ENCODE data around the gene PCDHB7.
"Not testable (repeated sequence)": the region's sequence is repeated elsewhere in the genome, so short reads cannot be mapped to it uniquely, and the experiment has no call there.

PCDHB7 gene

DNA sequence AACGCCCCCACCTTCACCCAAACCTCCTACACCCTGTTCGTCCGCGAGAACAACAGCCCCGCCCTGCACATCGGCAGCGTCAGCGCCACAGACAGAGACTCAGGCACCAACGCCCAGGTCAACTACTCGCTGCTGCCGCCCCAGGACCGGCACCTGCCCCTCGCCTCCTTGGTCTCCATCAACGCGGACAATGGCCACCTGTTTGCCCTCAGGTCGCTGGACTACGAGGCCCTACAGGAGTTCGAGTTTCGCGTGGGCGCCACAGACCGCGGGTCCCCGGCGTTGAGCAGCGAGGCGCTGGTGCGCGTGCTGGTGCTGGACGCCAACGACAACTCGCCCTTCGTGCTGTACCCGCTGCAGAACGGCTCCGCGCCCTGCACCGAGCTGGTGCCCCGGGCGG is 52.4 kb downstream of the PCDHB7 start:
- not testable (repeated sequence) for DNase-seq (ENCODE audit: low read depth)

DNA sequence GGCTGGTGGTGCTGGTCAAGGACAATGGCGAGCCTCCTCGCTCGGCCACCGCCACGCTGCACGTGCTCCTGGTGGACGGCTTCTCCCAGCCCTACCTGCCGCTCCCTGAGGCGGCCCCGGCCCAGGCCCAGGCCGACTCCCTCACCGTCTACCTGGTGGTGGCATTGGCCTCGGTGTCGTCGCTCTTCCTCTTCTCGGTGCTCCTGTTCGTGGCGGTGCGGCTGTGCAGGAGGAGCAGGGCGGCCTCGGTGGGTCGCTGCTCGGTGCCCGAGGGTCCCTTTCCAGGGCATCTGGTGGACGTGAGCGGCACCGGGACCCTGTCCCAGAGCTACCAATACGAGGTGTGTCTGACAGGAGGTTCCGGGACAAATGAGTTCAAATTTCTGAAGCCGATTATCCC is 53.0 kb downstream of the PCDHB7 start:
- DNase-seq (ENCODE audit: low read depth): not testable (repeated sequence)
